Uterus (tissue), 2 donors: ENCODE measurements around the gene ACOT7.

Experiments used
- CTCF ChIP-seq, 4 experiments: fragments of 200-600 bp in 2 of 4; fragments of 450-650 bp in 2 of 4; sonication (generic) in 2 of 4; IDR thresholded peaks; one replicate each; pipeline ENCODE4 v1.5.1; 2016 to 2019; ENCODE audit warnings: antibody characterized with exemption in 4 of 4, mild to moderate bottlenecking in 2 of 4, moderate library complexity in 1 of 4
- POLR2A ChIP-seq, 2 donors: fragments of 450-650 bp; IDR thresholded peaks; one replicate each; pipeline ENCODE4 v1.6.1; 2016; ENCODE audit warnings: antibody characterized with exemption in 2 of 2, mild to moderate bottlenecking in 1 of 2, moderate library complexity in 1 of 2

GRCh38 chr1:6258675-6259074 is 134.9 kb downstream of the ACOT7 start:
- TF ChIP-seq CTCF (IDR thresholded peaks at IDR 0.05) (no peak), POLR2A (IDR thresholded peaks at IDR 0.05) (no peak)
